T1000 (cell line): ENCODE data around the gene KRTAP3-1.

Experiments
- DNase-seq: peaks from one replicate; lab custom pipeline; 2025; ENCODE audit warnings: mixed read lengths; lab: John Stamatoyannopoulos, UW

The KRTAP3-1 gene

GRCh38 chr17:40978575-40979151 lies 30.3 kb downstream of the KRTAP3-1 start:
- DNase-seq = no peak

GRCh38 chr17:40975516-40975915 lies 33.4 kb downstream of the KRTAP3-1 start:
- no peak for DNase-seq

- DNase-seq = no peak
Observed at GRCh38 chr17:40974366-40974765, 34.6 kb downstream of the KRTAP3-1 start.

GRCh38 chr17:40967582-40967981 lies 41.3 kb downstream of the KRTAP3-1 start:
- no peak for DNase-seq

GRCh38 chr17:40966848-40967247 lies 42.1 kb downstream of the KRTAP3-1 start, which contains the start of gene KRT39:
TSS of gene KRT39 (minus strand) at chr17:40966948. CDS start at chr17:40966856, 92 bp downstream.
- no peak for DNase-seq

GRCh38 chr17:40963838-40964237 lies 45.1 kb downstream of the KRTAP3-1 start:
- DNase-seq = no peak

GRCh38 chr17:40962059-40962561 lies 46.8 kb downstream of the KRTAP3-1 start:
- no peak for DNase-seq

GRCh38 chr17:40961591-40961990 lies 47.3 kb downstream of the KRTAP3-1 start:
- no peak for DNase-seq

- DNase-seq = no peak
Observed at GRCh38 chr17:40960144-40960543, 48.8 kb downstream of the KRTAP3-1 start.
